HG03575 (cell line): ENCODE data around the gene TMEM134.
"Not testable (repeated sequence)": the region's sequence is repeated elsewhere in the genome, so short reads cannot be mapped to it uniquely, and the experiment has no call there.

Experiments used
- ATAC-seq: cut with Tn5 transposase; IDR thresholded peaks from one replicate; pipeline ENCODE4 v1.9.1; 2021; ENCODE audit not compliant: unreplicated experiment, insufficient number of reproducible peaks, low FRiP score; ENCODE audit errors: extremely low read depth

The TMEM134 gene

DNA sequence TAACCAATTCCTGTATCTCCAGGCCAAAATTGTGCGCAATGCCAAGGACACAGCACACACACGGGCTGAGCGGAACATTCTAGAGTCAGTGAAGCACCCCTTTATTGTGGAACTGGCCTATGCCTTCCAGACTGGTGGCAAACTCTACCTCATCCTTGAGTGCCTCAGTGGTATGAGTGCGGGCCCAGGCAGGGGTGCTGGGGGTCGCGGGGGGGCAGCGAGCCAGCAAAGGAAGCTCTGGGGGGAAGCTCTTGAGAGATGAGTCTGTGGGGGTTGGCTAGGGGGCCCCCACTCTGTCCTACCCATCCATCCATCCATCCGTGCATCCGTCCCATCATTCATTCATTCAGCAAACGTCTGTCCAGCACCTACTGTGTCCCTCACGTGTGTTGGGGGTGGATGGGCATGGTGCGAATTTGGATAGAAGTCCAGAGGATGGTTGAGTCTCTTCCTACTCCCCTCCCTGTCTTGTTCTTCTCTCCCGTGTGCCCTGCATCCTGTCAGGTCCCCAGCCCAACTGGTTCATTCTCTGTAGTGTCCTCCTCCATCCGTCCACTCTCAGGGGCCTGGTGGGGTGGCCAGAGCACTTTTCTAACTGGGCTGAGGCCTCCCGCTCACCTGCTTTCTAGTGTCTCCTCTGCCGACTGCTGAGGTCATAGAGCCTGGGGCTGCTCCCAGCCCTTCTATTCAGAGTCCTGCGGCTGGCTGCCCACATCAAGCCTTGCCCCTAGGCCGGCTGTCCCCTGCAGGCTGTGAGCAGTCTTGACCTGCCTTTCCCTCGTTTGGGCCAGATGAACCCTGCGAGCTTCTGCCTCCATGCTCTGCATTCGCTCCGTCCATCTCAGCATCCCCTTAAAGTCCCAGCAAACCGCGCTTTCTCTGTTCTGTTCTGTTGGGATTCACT, 37.5 kb downstream of the TMEM134 start:
- no peak for ATAC-seq

DNA sequence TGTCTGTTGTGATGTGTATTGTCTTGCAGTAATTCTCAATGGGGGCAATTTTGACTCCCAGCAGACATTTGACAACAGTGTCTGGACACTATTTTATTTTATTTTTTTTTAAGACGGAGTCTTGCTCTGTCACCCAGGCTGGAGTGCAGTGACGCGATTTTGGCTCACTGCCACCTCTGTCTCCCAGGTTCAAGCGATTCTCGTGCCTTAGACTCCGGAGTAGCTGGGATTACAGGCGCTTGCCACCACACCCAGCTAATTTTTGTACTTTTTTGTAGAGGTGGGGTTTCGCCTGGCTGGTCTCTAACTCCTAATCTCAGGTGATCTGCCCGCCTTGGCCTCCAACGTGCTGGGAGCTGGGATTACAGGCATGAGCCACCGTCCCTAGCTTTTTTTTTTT, 39.3 kb downstream of the TMEM134 start:
- ATAC-seq = no peak

DNA sequence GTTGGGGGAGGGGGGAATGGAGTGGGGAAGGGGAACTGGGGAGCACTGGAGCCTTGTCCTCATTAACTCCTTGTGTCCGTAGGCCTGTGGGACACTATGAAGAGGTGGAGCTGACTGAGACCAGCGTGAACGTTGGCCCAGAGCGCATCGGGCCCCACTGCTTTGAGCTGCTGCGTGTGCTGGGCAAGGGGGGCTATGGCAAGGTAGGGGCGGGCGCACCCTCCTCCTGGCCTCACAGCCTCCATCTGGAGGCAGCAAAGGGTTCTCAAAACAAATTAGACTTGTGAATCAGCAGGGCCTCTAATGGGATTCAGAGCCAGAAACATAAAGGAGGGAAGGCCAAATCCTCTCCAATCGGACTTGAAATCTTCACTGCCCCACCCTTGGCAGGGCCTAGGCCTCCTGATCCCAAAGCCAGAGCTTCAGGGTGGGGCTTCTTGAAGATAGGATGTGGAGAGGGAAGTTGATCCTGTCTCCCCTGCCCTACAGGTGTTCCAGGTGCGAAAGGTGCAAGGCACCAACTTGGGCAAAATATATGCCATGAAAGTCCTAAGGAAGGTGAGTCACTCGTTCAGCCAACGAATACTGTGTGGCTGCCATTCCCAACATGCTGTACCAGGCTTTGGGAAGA, 39.9 kb downstream of the TMEM134 start:
- no peak for ATAC-seq

GRCh38 chr11:67428052-67429001, 40.7 kb downstream of the TMEM134 start, which contains the start of gene RPS6KB2:
TSS of gene RPS6KB2 (plus strand) at chr11:67428494. CDS start at chr11:67428546, 52 bp downstream.
- no peak for ATAC-seq

DNA sequence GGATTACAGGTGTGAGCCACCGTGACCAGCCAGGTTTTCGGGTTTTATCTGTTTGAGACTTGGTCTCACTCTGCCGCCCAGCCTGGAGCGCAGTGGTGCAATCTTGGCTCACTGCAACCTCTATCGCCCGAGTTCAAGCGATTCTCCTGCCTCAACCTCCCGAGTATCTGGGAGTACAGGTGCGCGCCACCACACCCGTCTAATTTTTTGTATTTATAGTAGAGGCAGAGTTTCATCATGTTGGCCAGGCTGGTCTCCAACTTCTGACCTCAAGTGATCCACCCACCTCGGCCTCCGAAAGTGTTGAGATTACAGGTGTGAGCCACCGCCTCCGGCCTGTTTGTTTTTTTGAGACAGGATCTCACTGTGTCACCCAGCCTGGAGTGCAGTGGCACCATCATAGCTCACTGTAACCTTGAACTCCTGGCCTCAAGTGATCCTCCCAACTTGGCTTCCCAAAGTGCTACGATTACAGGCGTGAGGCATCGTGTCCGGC, 41.6 kb downstream of the TMEM134 start:
- ATAC-seq = not testable (repeated sequence)

- no peak for ATAC-seq
Measured at GRCh38 chr11:67423891-67424613, 45.0 kb downstream of the TMEM134 start.

GRCh38 chr11:67423466-67423865, 45.6 kb downstream of the TMEM134 start:
- no peak for ATAC-seq

- no peak for ATAC-seq
Measured at GRCh38 chr11:67422891-67423290, 46.2 kb downstream of the TMEM134 start.

- ATAC-seq = no peak
Measured at GRCh38 chr11:67421430-67422031, 47.5 kb downstream of the TMEM134 start.

DNA sequence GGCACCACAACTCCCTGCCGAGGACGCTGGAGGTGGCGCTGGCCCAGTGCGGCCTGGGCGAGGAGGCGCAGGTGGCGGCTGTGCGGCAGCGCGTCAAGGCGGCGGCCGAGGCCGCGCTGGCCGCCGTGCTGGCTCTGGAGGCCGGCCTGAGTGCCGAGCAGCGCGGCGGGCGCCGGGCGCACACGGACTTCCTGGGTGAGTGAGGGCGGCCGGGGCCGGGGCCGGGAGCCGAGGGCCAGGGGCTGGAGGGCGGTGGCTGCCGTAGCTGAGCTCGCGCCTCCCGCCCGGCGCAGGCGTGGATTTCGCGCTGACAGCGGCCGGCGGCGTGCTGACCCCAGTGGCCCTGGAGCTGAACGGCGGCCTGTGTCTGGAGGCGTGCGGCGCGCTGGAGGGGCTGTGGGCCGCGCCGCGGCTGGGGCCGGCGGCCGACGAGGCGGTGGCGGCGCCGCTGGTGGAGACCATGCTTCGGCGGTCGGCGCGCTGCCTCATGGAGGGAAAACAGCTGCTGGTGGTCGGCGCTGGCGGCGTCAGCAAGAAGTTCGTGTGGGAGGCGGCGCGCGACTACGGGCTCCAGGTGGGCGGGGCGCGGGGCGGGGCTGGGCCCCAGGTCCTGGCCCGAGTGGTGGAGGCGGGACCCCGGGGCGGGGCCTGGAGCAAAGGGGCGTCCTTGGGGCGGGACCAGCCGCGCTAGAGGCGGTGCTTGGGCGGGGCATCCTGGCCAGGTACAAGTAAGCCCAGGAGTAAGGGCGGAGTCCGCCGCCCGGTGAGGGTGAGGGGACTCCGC, 48.2 kb downstream of the TMEM134 start:
- ATAC-seq = no peak

DNA sequence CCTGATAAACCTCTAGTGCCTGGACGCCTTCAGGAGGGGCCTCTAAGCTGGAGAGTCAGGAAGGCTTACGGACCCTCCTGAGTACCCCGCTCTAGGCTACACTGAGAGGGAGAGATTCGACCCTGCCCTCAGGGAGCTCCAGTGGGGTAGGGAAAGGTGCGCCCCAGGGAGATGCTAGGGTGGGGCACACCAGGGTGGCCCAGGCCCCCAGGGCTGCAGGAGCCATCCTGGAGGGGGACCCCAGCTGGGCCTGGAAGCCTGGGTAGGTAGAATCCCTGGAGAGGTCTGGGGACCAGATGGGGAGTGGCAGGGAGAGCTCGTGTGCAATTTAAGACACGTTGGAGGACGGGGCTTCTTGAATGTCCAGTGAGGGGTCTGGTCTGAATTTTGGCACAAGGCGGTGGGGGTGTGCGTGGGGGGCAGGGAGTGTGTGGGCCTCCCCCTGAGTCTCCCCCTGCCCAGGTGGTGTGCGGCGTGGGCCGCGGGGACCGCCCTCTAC, 48.9 kb downstream of the TMEM134 start:
- no peak for ATAC-seq

DNA sequence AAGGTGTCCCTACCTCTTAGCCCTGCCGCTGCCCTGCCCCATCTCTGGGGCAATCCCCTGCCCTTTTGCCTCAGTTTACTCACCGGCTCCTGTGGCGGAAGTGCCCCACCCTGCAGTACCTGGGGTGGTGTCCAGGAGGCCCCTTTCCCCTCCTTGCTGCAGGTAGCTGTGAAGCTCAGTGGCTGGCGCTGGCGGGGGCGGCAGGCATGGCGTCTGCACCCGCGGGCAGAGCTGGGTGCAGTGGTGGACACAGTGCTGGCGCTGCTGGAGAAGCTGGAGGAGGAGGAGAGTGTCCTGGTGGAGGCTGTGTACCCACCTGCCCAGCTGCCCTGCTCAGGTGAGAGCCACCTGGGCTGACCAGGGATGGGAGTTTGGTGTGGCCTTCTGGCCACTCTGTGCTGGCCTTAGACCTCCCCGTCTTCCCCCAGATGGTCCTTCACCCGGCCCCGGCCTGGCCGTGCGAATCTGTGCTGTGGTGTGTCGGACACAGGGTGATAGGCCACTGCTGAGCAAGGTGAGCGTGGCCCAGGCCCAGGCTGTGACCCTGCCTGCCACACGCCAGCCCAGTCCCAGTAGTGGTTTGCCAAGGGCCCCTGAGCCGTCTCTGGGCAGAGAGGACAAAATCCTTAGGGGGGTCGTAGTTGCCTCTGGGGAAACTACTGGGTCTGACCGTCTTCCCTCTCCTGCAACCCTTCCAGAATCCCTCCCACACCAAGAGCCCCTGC, 49.6 kb downstream of the TMEM134 start:
- no peak for ATAC-seq

DNA sequence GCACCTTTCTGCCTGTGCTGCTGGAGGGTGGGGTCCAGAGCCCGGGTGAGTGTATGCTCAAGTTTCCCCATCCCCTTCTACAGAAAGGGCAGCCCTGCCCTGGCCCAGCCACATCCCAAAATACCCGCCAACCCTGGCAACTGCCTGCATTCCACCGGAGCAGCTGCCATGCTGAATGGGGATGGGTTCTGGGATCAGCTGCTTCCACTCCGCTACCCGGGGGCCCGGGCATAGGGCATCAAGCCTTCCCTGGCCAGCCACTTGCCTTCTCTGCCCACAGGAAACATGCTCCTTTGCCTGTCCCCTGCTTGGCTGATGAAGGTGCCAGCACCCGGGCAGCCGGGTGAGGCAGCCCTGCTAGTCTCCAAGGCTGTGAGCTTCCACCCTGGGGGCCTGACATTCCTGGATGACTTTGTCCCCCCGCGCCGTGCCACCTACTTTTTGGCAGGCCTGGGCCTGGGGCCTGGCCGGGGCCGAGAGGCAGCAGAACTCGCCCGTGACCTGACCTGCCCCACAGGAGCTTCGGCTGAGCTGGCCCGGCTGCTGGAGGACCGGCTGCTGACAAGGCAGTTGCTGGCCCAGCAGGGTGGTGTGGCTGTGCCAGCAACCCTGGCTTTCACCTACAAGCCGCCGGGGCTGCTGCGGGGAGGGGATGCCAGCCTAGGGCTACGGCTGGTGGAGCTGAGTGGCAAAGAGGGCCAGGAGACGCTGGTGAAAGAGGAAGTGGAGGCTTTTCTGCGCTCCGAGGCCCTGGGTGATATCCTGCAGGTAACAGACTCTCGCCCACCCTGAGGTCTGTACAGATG, 50.4 kb downstream of the TMEM134 start:
- no peak for ATAC-seq

- ATAC-seq = no peak
Measured at GRCh38 chr11:67417425-67417824, 51.6 kb downstream of the TMEM134 start.

DNA sequence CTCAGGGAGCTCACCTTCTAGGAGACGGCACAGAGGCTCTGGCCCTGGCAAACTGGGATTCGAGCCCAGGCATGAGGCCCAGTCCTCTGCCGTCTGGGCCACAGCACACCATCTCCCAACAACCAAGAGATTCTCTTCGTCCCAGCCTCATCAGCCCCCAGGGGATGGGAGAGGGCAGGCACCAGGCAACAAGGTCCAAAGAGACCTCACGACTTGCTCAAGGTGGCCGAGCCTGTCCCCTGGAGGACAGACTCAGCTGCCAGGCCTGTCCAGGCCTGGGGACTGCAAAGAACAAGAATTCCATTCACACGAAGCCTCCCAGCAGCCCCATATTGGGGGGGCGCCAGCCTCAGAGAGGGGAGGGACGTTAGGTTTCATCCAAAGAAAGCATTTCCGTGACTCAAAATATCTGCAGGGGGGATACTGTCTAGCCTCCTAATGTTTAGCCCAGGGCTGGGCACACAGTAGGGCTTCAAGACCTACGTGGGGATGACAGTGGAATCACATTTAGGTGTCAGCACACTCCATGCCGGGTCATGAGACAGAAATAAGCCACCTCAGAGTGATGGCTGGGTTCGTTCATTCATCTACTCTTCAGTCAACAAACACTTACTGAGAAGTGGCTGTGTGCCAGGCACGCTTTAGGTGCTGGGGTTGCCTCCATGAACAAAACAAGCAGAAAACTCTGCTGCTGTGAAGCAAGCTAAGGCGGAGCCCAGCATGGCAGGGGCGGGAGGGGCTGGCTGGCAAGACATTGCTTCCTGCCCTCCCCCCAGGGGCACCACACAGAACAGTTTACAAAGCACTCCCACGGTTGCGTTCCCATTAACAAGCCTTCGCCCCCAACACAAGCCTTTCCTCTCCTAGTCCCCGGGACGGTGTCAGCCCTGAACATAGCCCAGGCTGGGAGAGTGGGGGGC, 52.4 kb downstream of the TMEM134 start:
- no peak for ATAC-seq
